Superior temporal gyrus (tissue), 1 donor: ENCODE measurements around the gene TMEM54.

ENCODE experiments used
- DNase-seq: peaks from one replicate; pipeline ENCODE4 v3.0.0-alpha.2; 2016; ENCODE audit errors: extremely low spot score

Gene TMEM54

DNA sequence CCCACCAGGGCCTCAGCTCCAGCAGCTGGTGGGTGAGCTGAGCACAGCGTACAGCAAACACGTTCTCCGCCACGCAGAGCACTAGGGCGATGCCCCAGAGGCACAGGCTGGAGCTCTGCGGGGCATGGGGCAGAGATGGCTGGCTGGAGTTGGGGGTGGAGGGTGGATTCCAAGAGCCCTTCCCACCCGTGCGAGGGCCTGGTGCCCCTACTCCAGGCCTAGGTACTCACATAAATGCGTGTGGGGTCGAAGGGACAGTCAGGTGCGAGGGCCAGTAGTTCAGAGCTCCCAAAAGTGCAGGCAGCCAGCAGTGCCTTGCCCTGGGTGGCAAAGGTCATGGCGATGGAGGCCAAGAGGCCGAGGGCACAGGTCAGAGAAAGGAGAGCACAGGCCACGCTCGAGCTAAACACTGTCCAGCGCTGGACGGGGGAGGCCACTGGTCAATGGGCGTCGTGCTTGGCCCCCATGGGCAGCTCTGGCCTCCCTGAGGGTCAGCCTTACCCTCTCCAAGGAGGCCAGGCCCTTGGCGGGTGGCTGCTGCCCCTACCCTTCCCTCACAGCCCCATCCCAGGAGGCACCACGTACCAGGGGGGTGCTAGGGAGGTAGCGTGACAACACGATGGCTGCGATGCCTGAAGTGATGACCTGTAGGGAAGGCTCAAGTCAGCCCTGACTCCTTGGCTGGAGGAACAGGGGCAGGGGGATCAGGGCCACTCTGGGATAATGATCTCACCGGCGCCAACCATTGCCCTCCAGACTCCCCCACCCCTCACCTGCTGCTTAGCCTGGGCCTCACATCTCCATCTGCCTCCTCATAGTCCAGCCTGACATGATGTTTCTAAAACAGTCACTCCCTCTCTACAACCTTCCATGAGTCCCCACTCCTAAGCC lies 5.6 kb downstream of the TMEM54 start:
- DNase-seq, result no peak

DNA sequence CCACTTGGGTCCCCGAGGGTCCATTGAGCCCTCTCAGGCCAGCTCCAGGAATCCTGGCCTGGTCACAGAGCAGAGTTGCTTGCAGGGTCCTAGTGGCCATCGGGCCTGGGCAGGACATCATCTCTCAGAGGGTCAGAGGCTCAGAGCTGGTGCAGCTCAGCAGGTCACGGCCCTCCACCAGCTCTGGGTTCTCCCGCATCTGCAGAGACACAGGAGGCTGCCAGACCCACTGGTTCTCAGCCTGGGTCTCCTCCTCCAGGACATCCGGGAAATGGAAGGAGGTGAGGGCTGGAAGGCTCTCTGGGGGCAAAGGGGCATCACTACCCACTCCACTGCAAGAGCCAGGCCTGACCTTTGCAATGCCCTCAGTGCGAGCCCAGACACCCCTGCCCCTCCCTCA lies 6.5 kb downstream of the TMEM54 start:
- no peak for DNase-seq

DNA sequence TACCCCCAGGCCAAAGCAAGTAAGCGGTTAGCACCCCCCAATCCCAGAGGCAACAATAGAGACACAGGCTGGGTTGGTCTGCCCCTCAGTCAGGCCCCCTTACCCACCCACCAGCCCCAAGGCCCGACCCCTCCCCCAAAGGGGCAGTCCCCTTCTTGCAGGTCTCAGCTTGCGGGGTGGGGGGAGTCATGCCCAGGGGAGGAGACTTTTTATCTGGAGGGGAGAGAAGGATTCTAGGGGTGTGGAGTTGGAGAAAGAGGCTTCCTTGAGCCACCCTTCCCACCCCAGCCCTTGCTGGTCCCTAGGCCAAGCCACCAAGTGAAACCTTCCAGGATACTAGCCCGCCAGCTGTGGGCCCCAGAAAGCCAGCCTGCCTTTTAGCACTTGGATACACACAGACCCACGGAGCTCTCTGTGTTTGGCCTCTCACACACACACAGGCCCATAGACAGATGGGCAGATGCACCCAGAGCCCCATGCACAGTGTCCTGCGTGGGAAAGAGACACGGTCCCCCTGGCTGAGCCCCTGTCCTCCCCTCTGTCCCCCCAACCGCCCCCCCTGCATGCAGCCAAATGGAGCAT lies 7.1 kb downstream of the TMEM54 start:
- DNase-seq, result no peak

DNA sequence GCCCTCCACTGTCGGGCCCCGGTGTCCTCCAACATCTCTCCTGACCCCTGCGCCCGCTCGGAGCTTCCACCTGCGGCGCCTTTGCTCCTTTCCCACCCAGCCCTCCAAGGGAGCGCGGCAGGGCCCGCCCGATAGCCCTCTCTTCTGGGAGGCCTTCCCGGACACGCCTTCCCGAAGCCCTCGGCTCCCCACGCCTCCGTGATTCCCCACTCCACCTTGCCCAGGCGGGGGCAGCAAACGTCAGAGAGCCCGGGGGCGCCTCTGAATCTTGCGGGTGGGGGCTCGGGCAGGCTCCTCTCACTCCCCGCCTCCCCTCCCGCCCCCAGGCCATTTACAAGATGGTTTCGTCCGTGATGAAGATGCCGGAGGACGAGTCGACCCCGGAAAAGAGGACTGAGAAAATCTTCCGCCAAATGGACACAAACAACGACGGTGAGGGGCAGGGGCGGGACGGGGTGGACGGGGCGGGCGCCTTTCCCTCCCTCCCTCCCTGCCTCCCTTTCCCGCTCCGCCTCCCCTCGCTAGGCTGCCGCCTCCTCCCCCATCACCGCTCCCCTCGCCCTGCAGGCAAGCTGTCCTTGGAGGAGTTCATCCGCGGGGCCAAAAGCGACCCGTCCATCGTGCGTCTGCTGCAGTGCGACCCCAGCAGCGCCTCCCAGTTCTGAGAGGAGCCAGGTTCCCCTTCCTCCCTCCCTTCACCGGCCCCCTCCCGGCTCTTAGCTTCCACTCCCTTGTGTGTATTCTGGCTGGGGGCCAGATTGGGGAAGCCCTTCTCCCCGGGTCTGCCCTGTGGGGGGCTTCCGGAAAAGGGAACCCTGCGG lies 7.8 kb downstream of the TMEM54 start:
- no peak for DNase-seq

DNA sequence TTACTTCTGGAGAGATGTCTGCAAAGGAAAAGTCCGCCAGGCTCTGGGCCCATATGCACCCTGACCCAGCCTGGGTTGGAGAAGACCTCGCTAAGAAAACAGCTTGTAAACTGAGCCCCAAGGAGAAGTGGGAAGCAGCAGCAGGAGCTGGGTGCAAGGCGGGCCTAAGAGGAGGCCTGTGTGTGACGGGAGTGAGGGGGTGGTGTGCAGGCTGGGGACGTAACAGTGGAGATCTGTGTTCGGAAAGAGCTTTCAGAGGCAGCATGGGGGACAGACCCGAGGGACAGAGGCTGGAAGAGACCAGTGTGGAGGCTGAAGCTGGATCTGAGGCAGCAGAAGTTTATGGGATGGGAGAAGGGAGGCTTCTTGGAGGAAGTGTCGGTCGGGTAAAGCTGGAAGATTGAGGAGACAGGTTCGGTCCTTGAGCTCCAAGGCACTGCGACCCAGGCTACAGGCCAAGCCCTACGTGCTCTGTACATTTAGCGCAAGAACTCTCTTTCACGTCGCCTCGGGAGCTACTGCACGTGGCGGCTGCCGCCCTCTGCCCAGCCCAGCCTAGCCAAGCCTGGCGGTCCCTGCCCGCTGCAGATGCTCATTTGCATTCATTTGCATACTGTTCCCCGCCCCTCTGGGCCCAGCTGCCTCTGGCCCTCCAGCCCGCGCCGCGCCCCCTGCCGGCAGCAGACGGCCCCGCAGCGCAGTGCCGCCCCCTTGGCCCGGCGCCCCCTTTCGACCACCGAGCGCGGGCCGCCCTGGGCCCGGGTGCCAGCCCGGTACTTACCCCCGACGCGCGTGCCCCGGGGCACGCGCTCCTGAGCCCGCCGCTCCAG lies 8.6 kb downstream of the TMEM54 start:
- peak; percentile 77 for DNase-seq

DNA sequence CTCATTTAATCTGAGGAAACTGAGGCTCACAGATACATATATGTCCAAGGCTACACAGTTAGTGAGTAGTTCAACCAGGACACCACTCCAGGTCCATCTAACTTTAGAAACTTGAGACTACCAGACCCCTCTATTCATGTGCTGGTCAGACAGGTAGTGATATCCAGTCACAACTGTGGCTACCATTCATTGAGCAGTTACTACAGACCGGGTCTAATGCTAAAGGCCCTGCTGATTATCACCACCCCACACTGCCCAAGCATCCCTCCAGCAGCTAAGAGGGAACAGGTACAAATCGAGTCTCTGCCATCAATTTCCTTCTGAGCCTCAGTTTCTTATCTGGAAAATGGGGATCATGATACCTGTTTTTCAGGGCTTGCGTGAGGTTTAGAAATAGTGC lies 9.6 kb downstream of the TMEM54 start:
- DNase-seq, result no peak

DNA sequence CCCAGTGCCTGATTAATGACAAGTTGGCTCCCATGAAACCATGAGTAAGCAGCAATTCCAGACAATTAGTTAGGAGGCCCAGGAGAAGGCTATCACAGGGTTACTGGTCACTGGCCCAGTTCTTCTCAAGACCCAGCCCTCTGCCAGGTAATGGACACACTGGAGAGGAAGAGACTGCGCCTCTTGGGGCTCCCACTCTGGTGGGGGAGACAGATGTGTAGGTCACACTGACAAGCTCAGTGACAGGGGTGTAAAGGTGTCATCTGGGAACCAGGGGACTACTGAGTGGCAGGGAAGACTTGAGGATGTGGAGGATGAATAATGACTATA lies 10.0 kb downstream of the TMEM54 start:
- no peak for DNase-seq

DNA sequence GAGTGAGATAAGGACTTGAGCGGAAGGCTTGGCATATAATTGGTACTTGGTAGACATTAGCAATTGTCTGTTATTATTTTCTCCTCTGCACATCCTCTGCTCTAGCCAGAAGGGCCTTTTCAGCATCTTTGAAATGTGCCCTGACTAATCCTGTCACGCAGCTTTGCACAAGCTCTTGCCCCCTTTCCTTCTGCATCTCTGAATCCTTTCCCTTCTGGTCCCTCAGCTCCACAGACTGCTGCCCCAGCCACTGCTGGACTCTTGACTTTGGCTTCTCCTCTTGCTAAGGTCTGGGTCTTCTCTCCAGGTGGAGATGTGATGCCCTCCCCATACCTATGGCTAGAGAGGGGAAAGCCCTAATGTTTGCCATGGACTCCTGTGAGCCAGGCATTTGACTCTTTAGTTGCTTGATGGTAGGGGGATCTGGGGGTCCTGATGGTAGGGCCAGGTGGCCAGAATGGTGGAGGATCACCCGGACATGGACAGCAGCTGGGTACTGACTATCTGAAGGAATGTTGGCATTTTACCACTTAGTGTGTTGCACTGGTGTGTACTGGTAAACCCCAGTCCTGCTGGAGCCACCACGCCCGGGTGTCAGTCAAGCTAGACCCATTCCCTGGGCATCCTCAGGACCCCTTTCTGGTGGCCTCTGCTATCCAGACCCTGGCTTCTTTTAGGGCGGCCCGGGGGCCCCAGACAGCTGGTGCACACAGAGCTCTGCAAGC lies 10.5 kb downstream of the TMEM54 start:
- no peak for DNase-seq

DNA sequence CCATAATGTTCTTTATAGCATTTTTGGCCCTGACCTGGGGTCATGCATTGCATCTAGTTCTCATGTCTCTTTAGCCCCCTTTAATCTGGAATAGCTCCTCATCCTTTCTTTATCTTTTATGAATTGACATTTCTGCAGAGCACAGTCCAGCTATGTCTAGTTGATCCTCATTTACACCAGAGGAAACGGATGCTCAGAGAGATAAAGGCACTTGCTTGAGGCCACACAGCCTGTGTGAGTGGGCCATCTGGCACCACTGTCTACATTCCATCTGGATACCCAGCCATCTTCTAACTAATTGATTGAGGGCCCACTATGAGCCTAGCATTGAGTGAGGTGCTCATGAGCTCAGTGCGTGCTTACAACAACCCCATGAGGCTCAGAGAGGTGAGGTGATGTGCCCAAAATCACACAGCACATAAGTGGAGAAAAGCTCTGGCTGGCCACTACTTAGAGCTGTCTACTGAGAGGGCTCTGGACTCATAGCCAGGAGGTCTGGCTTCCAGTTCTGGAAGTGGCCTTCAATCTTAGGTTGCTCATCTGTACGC lies 11.4 kb downstream of the TMEM54 start:
- DNase-seq, result no peak

DNA sequence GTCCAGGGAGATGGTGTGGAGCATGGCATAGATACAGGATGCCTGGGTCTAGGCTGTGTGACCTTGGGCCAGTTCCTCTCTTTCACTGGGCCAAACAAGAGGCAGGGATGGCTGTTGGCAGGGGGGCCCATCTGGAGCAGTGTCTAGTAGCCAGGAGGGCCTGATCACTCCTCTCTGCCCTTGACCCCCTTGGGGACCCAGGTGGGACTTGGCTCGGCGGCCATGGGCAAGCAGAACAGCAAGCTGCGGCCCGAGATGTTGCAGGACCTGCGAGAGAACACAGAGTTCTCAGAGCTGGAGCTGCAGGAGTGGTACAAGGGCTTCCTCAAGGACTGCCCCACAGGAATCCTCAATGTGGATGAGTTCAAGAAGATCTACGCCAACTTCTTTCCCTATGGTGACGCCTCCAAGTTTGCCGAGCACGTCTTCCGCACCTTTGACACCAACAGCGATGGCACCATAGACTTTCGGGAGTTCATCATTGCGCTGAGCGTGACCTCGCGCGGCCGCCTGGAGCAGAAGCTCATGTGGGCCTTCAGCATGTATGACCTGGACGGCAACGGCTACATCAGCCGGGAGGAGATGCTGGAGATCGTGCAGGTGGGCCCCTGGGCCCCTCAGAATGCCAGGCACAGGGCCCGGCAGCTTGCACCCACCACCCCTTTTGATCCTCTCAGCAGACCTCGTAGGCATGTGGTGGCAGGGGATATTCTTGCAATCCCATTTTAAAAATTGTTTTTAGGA lies 12.3 kb downstream of the TMEM54 start:
- DNase-seq, result no peak

DNA sequence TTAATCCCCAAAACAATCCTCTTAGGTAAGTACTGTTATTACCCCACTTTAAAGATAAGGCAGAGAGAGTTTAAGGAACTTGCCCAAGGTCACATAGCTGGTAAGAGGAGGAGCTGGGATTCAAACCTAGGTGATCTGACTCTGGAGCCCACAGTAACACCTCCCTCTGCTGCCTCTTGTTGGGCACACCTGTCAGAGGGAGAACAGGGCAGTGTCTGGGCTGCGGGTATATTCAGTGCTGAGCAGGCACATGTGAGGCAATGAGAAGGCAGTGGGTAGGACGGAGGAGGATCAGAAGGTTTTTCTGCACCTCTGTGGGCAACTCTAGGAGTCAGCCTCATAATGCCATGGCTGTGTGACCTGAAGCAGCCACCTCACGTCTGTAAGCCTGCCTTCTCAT lies 13.1 kb downstream of the TMEM54 start:
- DNase-seq, result no peak

DNA sequence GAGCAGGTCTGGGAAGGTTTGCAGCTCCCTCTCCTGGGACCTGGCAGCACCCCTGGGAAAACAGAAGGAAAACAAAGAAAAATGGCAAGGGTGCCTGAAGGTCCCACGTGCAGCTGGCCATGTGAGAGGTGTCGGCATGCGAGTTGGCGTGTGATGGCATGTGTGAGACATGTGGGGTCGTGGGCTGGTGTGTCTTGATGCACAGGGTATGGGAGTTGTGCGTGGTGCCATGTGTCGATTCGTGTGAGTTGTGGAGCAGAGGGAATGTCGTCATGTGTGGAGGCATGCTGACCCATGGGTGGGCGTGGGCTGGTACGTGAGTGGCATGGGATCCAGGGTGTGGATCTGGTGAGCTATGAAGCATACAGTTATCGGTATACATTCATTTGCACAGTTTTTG lies 13.6 kb downstream of the TMEM54 start:
- DNase-seq, result no peak

DNA sequence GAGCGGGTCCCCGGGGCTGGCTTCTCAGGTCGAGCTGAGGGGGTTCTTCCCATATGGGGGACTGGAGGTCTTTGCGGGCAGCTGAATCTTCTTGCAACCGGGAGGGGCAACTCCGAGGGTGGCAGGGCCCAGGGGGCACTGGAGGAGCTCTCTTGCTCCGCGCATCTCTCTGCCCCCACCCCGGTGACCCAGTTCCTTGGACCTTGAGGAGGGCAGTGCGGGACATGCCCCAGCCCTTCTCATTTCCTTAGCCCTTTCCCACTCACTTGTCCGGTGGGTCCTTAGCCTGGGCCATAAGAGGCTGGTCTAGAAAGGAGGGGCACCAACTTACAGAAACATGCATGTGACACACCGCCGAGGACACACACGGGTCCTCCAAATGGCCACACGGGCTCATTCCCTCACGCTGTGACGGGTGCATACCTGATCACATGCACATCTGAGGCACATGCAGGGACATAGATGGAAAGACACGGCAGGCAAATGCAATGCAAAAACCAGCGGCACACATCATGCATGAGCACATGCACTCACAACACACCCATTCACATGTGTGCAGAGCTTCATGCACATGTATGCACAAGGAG lies 14.3 kb downstream of the TMEM54 start:
- DNase-seq, result no peak

DNA sequence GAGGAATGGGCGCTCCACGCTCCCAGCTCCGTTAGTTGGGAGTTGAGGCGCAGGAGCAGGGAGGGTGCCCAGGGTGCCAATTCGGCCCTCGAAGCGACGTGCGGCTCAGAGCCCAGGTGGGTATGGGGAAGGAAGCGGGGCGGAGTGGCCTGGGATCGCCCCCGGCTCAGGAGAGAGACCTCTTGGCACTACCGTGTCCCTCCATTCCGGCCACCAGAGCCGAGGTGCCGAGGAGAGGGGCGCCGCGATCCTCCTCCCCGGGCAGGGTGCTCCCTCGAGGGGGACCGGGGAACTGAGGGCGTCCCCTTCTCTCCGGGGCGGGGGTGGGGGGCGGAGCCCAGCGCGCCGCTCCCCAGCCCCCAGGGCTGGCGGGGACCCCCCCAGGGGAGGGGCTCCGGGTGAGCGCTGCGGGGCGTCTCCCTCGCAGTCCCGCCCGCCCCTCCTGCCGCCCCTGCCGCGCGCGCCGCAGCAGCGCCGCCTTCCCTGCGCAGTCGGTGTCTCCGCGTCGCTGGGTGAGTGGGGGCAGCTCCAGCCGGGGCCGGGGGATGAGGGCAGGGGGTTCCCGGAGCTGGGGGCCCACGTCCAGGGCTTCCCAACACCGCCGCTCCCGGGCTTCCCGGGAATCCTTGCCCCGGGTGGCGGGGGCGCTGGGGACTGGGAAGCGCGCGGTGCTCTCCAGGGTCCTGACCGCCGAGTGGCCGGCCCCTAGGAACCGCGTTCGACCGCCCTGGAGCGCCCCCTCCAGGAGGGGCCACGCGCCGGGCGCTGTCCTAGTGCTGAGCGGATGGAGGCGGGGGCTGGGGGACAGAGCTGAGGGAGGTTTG lies 15.0 kb downstream of the TMEM54 start, which contains the start of gene HPCA:
Gene HPCA (plus strand): TSS at position 488 of the 824 bp plus-strand sequence. CDS start 2,408 bp downstream, outside the sequence.
- no peak for DNase-seq

DNA sequence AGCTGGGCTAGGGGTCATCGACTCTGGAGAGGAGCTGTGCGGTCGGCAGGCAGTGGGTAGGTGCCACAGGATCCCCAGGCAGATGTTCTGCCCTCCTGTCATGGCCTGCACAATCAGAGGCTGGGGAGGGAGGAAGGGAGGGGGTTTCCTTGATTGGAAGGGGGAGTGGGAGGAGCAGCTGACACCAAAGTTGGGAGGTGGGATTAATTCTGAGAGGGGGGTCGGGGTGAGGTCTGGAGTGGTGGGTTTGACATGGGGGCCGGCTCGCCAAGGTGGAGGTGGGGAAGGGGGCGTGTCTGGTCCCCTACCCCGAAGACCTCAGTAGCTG lies 15.5 kb downstream of the TMEM54 start:
- no peak for DNase-seq

DNA sequence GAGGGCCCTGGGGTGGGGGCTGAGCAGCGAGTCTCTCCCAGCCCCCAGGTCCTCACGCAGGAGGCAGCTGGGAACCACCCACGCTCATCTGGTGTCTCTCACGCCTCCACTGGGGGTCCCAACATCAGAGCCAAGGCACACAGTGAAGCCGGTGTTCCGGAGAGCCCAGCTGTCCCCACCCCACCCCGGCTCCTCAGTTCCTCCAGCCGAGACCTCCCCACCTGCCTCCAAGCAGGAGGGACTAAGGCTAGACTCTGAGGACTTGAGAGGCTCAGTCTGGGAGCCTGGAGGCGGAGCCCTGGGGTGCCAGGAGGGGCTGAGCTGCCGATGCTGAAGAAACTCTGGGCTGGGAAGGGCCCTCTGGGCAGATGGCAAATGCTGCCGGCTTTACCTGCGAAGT lies 16.5 kb downstream of the TMEM54 start:
- DNase-seq, result no peak

DNA sequence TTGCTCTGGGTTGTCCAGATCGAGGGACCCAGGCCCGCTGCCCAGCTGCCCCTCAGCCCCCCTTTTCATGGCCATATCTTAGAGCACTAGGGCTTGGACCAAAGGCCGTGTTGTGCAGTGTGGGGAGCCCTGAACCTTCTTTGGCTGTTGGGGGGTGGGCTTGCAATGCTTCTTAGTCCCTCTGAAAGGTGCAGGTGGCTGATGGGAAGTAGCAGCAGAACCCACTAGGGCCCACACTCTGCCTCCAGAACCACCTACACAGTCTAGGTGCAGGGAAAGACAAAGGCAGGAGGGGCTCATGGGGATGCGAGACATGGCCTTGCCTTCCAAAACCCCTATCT lies 17.2 kb downstream of the TMEM54 start:
- DNase-seq, result no peak

DNA sequence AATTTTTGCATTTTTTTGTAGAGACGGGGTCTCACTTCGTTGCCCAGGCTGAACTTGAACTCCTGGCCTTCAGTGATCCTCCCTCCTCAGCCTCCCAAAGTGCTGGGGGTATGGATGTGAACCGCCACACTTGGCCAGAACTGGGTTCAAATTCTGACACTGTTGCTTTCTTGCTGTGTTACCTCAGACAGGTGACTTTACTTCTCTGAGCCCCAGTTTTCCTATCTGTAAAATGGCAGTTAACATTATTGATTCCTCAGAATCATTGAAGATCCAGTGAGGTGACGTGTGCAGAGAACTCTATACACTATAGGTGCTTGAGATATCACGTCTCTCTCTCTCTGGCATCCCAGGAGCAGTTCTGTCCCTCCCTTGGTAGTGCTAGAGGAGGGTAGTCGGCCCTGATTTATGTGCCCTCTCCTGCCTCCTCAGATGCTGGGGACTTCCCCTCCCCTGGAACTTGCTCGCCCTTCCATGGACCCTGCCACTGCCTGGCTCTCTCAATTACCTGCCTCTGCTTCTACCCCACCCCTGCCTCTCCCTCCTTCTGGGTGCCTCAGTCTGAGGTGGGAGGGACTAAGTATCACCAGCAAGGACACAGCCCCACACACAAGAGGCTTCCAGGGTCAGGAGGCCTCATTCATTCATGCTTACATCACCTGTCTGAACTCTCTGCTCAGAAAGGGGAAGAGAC lies 17.7 kb downstream of the TMEM54 start:
- no peak for DNase-seq
